ENCODE results near the gene NAALADL2. TPM values are rescaled to one million over a fixed set of nuclear protein-coding genes. Genes with fewer than 3 reads are reported as not detected.

The NAALADL2 gene
- total and polyA plus RNA-seq, 2 of the 4 experiments (the other 2 are of a cell fraction), result 3.8 to 19.2 TPM

DNA sequence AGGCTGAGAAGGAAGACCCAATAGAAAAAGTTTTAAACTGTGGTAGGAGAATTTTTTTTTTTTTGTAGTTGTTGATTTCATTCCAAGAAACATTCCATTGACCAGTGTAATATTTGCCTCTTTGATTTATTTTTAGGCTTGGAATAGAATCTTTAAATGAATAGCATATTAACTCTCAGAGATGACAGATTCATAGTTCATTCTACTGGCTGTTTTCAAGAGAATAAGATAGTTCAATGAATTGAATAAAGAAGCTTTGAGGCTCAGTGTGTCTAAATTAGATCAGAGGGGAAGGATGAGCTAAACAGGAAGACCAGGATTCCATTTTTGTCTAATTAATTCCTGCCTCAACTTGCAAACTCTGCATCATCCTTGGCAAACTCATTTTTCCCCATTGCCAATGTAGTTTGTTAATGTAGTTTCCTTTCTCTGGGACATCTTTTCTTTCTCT lies 98.4 kb downstream of the NAALADL2 start:
- H3K36me3 ChIP-seq (ENCODE audit: control insufficient read depth, insufficient read depth, low read length), result no peaks in the 10 kb centered on the region
- H3K9me3 ChIP-seq (ENCODE audit: control insufficient read depth, insufficient read depth, low read length), result no peaks in the 10 kb centered on the region
- no TSS peak for BruUV-seq (replicated peaks)
- peak overlapping the region; percentile 91 for H2BK5ac ChIP-seq (ENCODE audit: low read depth, low read length, poor library complexity, severe bottlenecking)
- H4K91ac ChIP-seq (ENCODE audit: insufficient read depth, low read depth, low read length), result peak overlapping the region; percentile 88
- peak overlapping the region; percentile 61; the same call in 1 of the 2 replicates for H2AK5ac ChIP-seq (ENCODE audit: low read depth, low read length)
- H3K4me1 ChIP-seq (ENCODE audit: control insufficient read depth, insufficient read depth, low read length), result peaks cover 19% of the 10 kb centered on the region
- peak overlapping the region; percentile 75 for H3K4ac ChIP-seq (ENCODE audit: low read depth, low read length)
- H3K4me3 ChIP-seq (ENCODE audit: insufficient read depth, low read depth, low read length), result no peak overlapping the region
- peak overlapping the region; percentile 96; the same call in 1 of the 2 replicates for H3K23ac ChIP-seq (ENCODE audit: low read depth, low read length)
- dilution Hi-C loops (cut with HindIII; ENCODE audit: low sequenced_read_pairs, unreplicated experiment), result no loop called here
- DNase-seq, result peak; percentile 39
- H3K9me1 ChIP-seq (ENCODE audit: insufficient read depth, low read length), result peaks cover 5% of the 10 kb centered on the region; the same call in 1 of the 2 replicates
- peak overlapping the region; percentile 97 for H2BK20ac ChIP-seq (ENCODE audit: low read depth, low read length)
- peak overlapping the region; percentile 17; the same call in 1 of the 2 replicates for H3K56ac ChIP-seq (ENCODE audit: extremely low read depth, insufficient read depth, low read length)
- peak overlapping the region; percentile 86 for H3K14ac ChIP-seq (replicated peaks; ENCODE audit: low read depth, low read length)
- peak overlapping the region; percentile 62 to 75 for H4K8ac ChIP-seq (ENCODE audit: low read depth in 2 of 2, low read length in 2 of 2)
- no peak for TF ChIP-seq MXI1 (IDR thresholded peaks at IDR 0.05; ENCODE audit: borderline replicate concordance, low read depth, low read length)
- TF ChIP-seq BHLHE40 (IDR thresholded peaks at IDR 0.05; ENCODE audit: low read depth, low read length), result no peak
- no peak for TF ChIP-seq CEBPB (IDR thresholded peaks at IDR 0.05; ENCODE audit: low read depth, low read length)
- TF ChIP-seq NFE2L2 (IDR thresholded peaks at IDR 0.05; ENCODE audit: low read depth, low read length), result no peak
- TF ChIP-seq, protein P1, sequence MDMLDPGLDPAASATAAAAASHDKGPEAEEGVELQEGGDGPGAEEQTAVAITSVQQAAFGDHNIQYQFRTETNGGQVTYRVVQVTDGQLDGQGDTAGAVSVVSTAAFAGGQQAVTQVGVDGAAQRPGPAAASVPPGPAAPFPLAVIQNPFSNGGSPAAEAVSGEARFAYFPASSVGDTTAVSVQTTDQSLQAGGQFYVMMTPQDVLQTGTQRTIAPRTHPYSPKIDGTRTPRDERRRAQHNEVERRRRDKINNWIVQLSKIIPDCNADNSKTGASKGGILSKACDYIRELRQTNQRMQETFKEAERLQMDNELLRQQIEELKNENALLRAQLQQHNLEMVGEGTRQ (IDR thresholded peaks at IDR 0.05; ENCODE audit: low read depth, low read length), result no peak
- TF ChIP-seq, protein P2, sequence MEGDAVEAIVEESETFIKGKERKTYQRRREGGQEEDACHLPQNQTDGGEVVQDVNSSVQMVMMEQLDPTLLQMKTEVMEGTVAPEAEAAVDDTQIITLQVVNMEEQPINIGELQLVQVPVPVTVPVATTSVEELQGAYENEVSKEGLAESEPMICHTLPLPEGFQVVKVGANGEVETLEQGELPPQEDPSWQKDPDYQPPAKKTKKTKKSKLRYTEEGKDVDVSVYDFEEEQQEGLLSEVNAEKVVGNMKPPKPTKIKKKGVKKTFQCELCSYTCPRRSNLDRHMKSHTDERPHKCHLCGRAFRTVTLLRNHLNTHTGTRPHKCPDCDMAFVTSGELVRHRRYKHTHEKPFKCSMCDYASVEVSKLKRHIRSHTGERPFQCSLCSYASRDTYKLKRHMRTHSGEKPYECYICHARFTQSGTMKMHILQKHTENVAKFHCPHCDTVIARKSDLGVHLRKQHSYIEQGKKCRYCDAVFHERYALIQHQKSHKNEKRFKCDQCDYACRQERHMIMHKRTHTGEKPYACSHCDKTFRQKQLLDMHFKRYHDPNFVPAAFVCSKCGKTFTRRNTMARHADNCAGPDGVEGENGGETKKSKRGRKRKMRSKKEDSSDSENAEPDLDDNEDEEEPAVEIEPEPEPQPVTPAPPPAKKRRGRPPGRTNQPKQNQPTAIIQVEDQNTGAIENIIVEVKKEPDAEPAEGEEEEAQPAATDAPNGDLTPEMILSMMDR (conservative IDR thresholded peaks at IDR 0.05; ENCODE audit: low read depth, low read length), result no peak
- TF ChIP-seq SMC3 (IDR thresholded peaks at IDR 0.05; ENCODE audit: low read depth, low read length), result no peak
- TF ChIP-seq MAZ (IDR thresholded peaks at IDR 0.05; ENCODE audit: borderline replicate concordance, low read depth, low read length), result no peak
- TF ChIP-seq, protein P3, sequence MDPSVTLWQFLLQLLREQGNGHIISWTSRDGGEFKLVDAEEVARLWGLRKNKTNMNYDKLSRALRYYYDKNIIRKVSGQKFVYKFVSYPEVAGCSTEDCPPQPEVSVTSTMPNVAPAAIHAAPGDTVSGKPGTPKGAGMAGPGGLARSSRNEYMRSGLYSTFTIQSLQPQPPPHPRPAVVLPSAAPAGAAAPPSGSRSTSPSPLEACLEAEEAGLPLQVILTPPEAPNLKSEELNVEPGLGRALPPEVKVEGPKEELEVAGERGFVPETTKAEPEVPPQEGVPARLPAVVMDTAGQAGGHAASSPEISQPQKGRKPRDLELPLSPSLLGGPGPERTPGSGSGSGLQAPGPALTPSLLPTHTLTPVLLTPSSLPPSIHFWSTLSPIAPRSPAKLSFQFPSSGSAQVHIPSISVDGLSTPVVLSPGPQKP (IDR thresholded peaks at IDR 0.05; ENCODE audit: borderline replicate concordance, low read depth, low read length), result no peak
- no peak for TF ChIP-seq CHD1 (IDR thresholded peaks at IDR 0.05; ENCODE audit: low read depth, low read length)
- peak overlapping the region; percentile 98 for H2BK120ac ChIP-seq (ENCODE audit: low read depth, low read length)
- peak overlapping the region; percentile 100; the same call in 1 of the 2 replicates for H3K18ac ChIP-seq (ENCODE audit: low read depth, low read length)
- peak overlapping the region; percentile 95; the same call in 1 of the 2 replicates for H4K5ac ChIP-seq (ENCODE audit: low read depth, low read length)
- H3K27me3 ChIP-seq (ENCODE audit: control insufficient read depth, insufficient read depth, low read length), result no peaks in the 10 kb centered on the region
- H3K79me1 ChIP-seq (ENCODE audit: low read depth in 1 of 2, low read length in 2 of 2), result 0 out of 4 replicates have a peak, but pooled peaks cover 0 to 15% of the 10 kb centered on the region in 2 experiments
- ATAC-seq (ENCODE audit: low read depth), result peak; percentile 48
- in situ Hi-C loops (cut with MboI; ENCODE audit: low sequenced_read_pairs), result loop anchor here (10.0 kb wide), 1 partner anchor 513 kb away; no protein-coding TSS in a partner anchor
- ChIA-PET CTCF (interaction anchor here (0.6 to 1.2 kb wide), 4 partner anchors 32 to 1473 kb away, joined by 3 to 8 read pairs (median 5); no protein-coding TSS in a partner anchor), POLR2A (ENCODE audit: unreplicated experiment) (no interaction called here)
- H3K27ac ChIP-seq (ENCODE audit: insufficient read depth, low read length), result peak overlapping the region; percentile 64; the same call in 1 of the 2 replicates
- no peak overlapping the region for H2AFZ ChIP-seq (replicated peaks; ENCODE audit: low read length, poor library complexity)
- H2BK15ac ChIP-seq (ENCODE audit: low read depth, low read length), result peak overlapping the region; percentile 81; the same call in 2 of the 3 replicates
- H3K9ac ChIP-seq (ENCODE audit: low read depth, low read length), result no peak overlapping the region
- intact Hi-C loops (cut with micrococcal nuclease), result loop anchor here (5.0 kb wide), 1 partner anchor 830 kb away; no protein-coding TSS in a partner anchor
- H4K20me1 ChIP-seq (ENCODE audit: insufficient read depth, low read length), result no peaks in the 10 kb centered on the region
- H2AK9ac ChIP-seq (replicated peaks; ENCODE audit: low read depth, low read length, poor library complexity), result no peak overlapping the region
- H3K4me2 ChIP-seq (ENCODE audit: low read depth, low read length), result peak overlapping the region; percentile 30; the same call in 1 of the 2 replicates

Data from IMR-90 (cell line).